Stomach smooth muscle (tissue), 2 donors: ENCODE results near the gene SPECC1L.
A peak's percentile ranks its signal among the peaks of the same experiment; 100 is the strongest.

Experiments
- H3K27ac ChIP-seq: one replicate; pipeline ENCODE4 v1.7.0; 2013; ENCODE audit warnings: mild to moderate bottlenecking, low read length, inconsistent platforms
- H3K27me3 ChIP-seq, 2 donors: one replicate each; pipeline ENCODE4 v1.7.0; 2013; ENCODE audit warnings: low read length in 2 of 2; ENCODE audit not compliant: insufficient read depth in 2 of 2, control insufficient read depth in 1 of 2
- H3K36me3 ChIP-seq, 2 donors: one replicate each; pipeline ENCODE4 v1.7.0; 2013; ENCODE audit warnings: low read length in 2 of 2; ENCODE audit not compliant: control insufficient read depth in 2 of 2, insufficient read depth in 2 of 2
- H3K4me1 ChIP-seq: one replicate; pipeline ENCODE4 v1.7.0; 2013; ENCODE audit warnings: low read length; ENCODE audit not compliant: control insufficient read depth, insufficient read depth
- H3K4me3 ChIP-seq, 2 donors: one replicate each; pipeline ENCODE4 v1.7.0; 2013; ENCODE audit warnings: low read length in 2 of 2
- H3K9ac ChIP-seq, 2 donors: one replicate each; pipeline ENCODE4 v1.7.0; 2013; ENCODE audit warnings: low read length in 2 of 2, mild to moderate bottlenecking in 1 of 2
- H3K9me3 ChIP-seq, 2 donors: one replicate each; pipeline ENCODE4 v1.7.0; 2013; ENCODE audit warnings: low read length in 2 of 2; ENCODE audit not compliant: control insufficient read depth in 2 of 2
- donor health status: healthy.
- donor health status: Pancreatic carcinoma.

SPECC1L gene

GRCh38 chr22:24270556-24271385, at the start of gene SPECC1L:
SPECC1L (plus strand) TSS chr22:24270831; CDS start chr22:24302232, 31,401 bp downstream.
- Histone ChIP-seq H3K27ac (peak within 1 kb of the TSS; percentile 91), H3K4me3 (peak within 1 kb of the TSS; percentile 65 to 94), H3K36me3 (no peaks in the 10 kb centered on the region), H3K27me3 (no peaks in the 10 kb centered on the region), H3K9me3 (no peaks in the 10 kb centered on the region), H3K4me1 (peaks cover 22% of the 10 kb centered on the region), H3K9ac (peak within 1 kb of the TSS; percentile 86 to 89)

GRCh38 chr22:24224468-24224867, 46.2 kb upstream of the SPECC1L start:
- no peaks in the 10 kb centered on the region for H3K4me1 ChIP-seq
- no peaks in the 10 kb centered on the region for H3K27me3 ChIP-seq
- H3K9me3 ChIP-seq: peaks cover 0 to 8% of the 10 kb centered on the region in 2 donors
- H3K4me3 ChIP-seq: no peak overlapping the region
- H3K9ac ChIP-seq: no peak overlapping the region
- no peak overlapping the region for H3K27ac ChIP-seq
- H3K36me3 ChIP-seq: peaks cover 0 to 3% of the 10 kb centered on the region in 2 donors

- Histone ChIP-seq H3K4me3 (no peak overlapping the region), H3K9me3 (peaks cover 0 to 8% of the 10 kb centered on the region in 2 donors), H3K36me3 (peaks cover 0 to 3% of the 10 kb centered on the region in 2 donors), H3K27me3 (no peaks in the 10 kb centered on the region), H3K27ac (no peak overlapping the region), H3K9ac (no peak overlapping the region), H3K4me1 (no peaks in the 10 kb centered on the region)
These were observed 45.5 kb upstream of the SPECC1L start for GRCh38 chr22:24225044-24225601.

- Histone ChIP-seq H3K9me3 (peaks cover 0 to 8% of the 10 kb centered on the region in 2 donors), H3K4me1 (no peaks in the 10 kb centered on the region), H3K4me3 (no peak overlapping the region), H3K9ac (no peak overlapping the region), H3K36me3 (peaks cover 0 to 3% of the 10 kb centered on the region in 2 donors), H3K27me3 (no peaks in the 10 kb centered on the region), H3K27ac (no peak overlapping the region)
These were observed 44.7 kb upstream of the SPECC1L start for GRCh38 chr22:24225951-24226350.

GRCh38 chr22:24230911-24231656, 39.5 kb upstream of the SPECC1L start:
- no peak overlapping the region for H3K27ac ChIP-seq
- H3K27me3 ChIP-seq: no peaks in the 10 kb centered on the region
- no peaks in the 10 kb centered on the region for H3K9me3 ChIP-seq
- no peaks in the 10 kb centered on the region for H3K36me3 ChIP-seq
- H3K4me1 ChIP-seq: peaks cover 2% of the 10 kb centered on the region
- H3K9ac ChIP-seq: no peak overlapping the region
- no peak overlapping the region for H3K4me3 ChIP-seq

GRCh38 chr22:24231706-24232105, 38.9 kb upstream of the SPECC1L start:
- H3K4me1 ChIP-seq: peaks cover 2% of the 10 kb centered on the region
- H3K27ac ChIP-seq: no peak overlapping the region
- no peak overlapping the region for H3K4me3 ChIP-seq
- no peaks in the 10 kb centered on the region for H3K36me3 ChIP-seq
- no peak overlapping the region for H3K9ac ChIP-seq
- H3K27me3 ChIP-seq: no peaks in the 10 kb centered on the region
- H3K9me3 ChIP-seq: no peaks in the 10 kb centered on the region

GRCh38 chr22:24232124-24232523, 38.5 kb upstream of the SPECC1L start:
- Histone ChIP-seq H3K4me3 (no peak overlapping the region), H3K9me3 (no peaks in the 10 kb centered on the region), H3K36me3 (no peaks in the 10 kb centered on the region), H3K27ac (no peak overlapping the region), H3K27me3 (no peaks in the 10 kb centered on the region), H3K9ac (no peak overlapping the region), H3K4me1 (peaks cover 2% of the 10 kb centered on the region)

- Histone ChIP-seq H3K36me3 (no peaks in the 10 kb centered on the region), H3K27ac (no peak overlapping the region), H3K9ac (no peak overlapping the region), H3K9me3 (no peaks in the 10 kb centered on the region), H3K4me3 (no peak overlapping the region), H3K4me1 (peaks cover 2% of the 10 kb centered on the region), H3K27me3 (no peaks in the 10 kb centered on the region)
These were observed 37.9 kb upstream of the SPECC1L start for GRCh38 chr22:24232725-24233124.

- Histone ChIP-seq H3K4me3 (no peak overlapping the region), H3K4me1 (peaks cover 2% of the 10 kb centered on the region), H3K36me3 (no peaks in the 10 kb centered on the region), H3K27ac (no peak overlapping the region), H3K9ac (no peak overlapping the region), H3K9me3 (no peaks in the 10 kb centered on the region), H3K27me3 (no peaks in the 10 kb centered on the region)
These were observed 37.4 kb upstream of the SPECC1L start for GRCh38 chr22:24233235-24233634.

- H3K36me3 ChIP-seq: no peaks in the 10 kb centered on the region
- H3K4me1 ChIP-seq: peaks cover 2% of the 10 kb centered on the region
- no peaks in the 10 kb centered on the region for H3K27me3 ChIP-seq
These were observed 36.8 kb upstream of the SPECC1L start for GRCh38 chr22:24233816-24234215.

More at GRCh38 chr22:24233816-24234215, 36.8 kb upstream of the SPECC1L start:
- no peak overlapping the region for H3K27ac ChIP-seq
- no peak overlapping the region for H3K9ac ChIP-seq
- H3K4me3 ChIP-seq: no peak overlapping the region
- no peaks in the 10 kb centered on the region for H3K9me3 ChIP-seq
